GM12878 (cell line): ENCODE data around the gene SMAD2. TPM values are rescaled to one million over a fixed set of nuclear protein-coding genes. Genes with fewer than 3 reads are reported as not detected.

ENCODE experiments used
- ATAC-seq: fragments of 200-7000 bp; cut with Tn5 transposase; 3 replicates; pipeline ENCODE4 v1.9.1; 2020; ENCODE audit warnings: mild to moderate bottlenecking, moderate library complexity
- BruUV-seq: library from RNA; stranded (reverse); fragments of 400-500 nt; replicated peaks from 2 replicates; lab custom pipeline; 2021; lab: Mats Ljungman, UMichigan
- CTCF ChIA-PET: fragments of 300-600 bp; sonication (Branson Sonifier 250); formaldehyde crosslinking; extraction: SDS; loops from one replicate; lab custom pipeline; 2021; ENCODE audit warnings: inconsistent platforms; lab: Yijun Ruan, JAX
- POLR2A ChIA-PET: fragments of 350-600 bp; formaldehyde crosslinking; extraction: SDS; loops from one replicate; lab custom pipeline; 2021; ENCODE audit warnings: inconsistent platforms; lab: Charles Lee
- RAD21 ChIA-PET: fragments of 300-600 bp; sonication (Branson Sonifier 250); formaldehyde crosslinking; loops from one replicate; lab custom pipeline; 2023; ENCODE audit warnings: antibody characterized with exemption; ENCODE audit not compliant: unreplicated experiment; lab: Charles Lee
- SMC1A ChIA-PET: fragments of 300-600 bp; sonication (Branson Sonifier 250); formaldehyde crosslinking; loops from one replicate; lab custom pipeline; 2023; ENCODE audit not compliant: unreplicated experiment, uncharacterized antibody; lab: Charles Lee
- DNase-seq: peaks from one replicate; pipeline ENCODE4 v3.0.0-alpha.2; 2011; ENCODE audit warnings: low read depth, low spot score
- FAIRE-seq: peaks from 3 replicates; lab custom pipeline; 2011; peaks lifted over from hg19 to GRCh38; lab: Jason Lieb, UNC
- H2AFZ ChIP-seq: 2 replicates; pipeline ENCODE4 v1.6.0; 2011; ENCODE audit warnings: low read depth, low read length, control low read depth; ENCODE audit not compliant: control insufficient read depth
- H3K27ac ChIP-seq: 2 replicates; pipeline ENCODE4 v1.5.1; 2011; ENCODE audit warnings: control low read depth; ENCODE audit not compliant: control insufficient read depth, insufficient read depth
- H3K27me3 ChIP-seq, 2 experiments: replicated peaks in 1 of 2; 2 replicates each; pipeline versions ENCODE4 v1.6.0 to v1.6.1; 2011; ENCODE audit warnings: low read length in 1 of 2; ENCODE audit not compliant: control insufficient read depth in 2 of 2, insufficient read depth in 2 of 2
- H3K36me3 ChIP-seq, 2 experiments: 2 replicates each; pipeline ENCODE4 v1.5.1; 2011; ENCODE audit warnings: low read length in 1 of 2; ENCODE audit not compliant: control insufficient read depth in 2 of 2, insufficient read depth in 2 of 2
- H3K4me1 ChIP-seq: 2 replicates; pipeline ENCODE4 v1.6.1; 2011; ENCODE audit warnings: mild to moderate bottlenecking, low read length, moderate library complexity, mixed read lengths; ENCODE audit not compliant: control insufficient read depth, insufficient read depth
- H3K4me2 ChIP-seq: 2 replicates; pipeline ENCODE4 v1.6.0; 2011; ENCODE audit warnings: control low read depth; ENCODE audit not compliant: control insufficient read depth, insufficient read depth
- H3K4me3 ChIP-seq: fragments of 200-600 bp; sonication (generic); 2 replicates; pipeline ENCODE4 v1.5.1; 2016
- H3K79me2 ChIP-seq: 2 replicates; pipeline ENCODE4 v1.6.0; 2011; ENCODE audit warnings: low read length; ENCODE audit not compliant: control insufficient read depth, insufficient read depth
- H3K9ac ChIP-seq: 2 replicates; pipeline ENCODE4 v1.8.0; 2011; ENCODE audit warnings: low read length, control low read depth, mixed read lengths; ENCODE audit not compliant: control insufficient read depth, insufficient read depth
- H3K9me3 ChIP-seq: replicated peaks from 3 replicates; pipeline ENCODE4 v1.5.1; 2011; ENCODE audit warnings: mild to moderate bottlenecking, low read length; ENCODE audit not compliant: control insufficient read depth, insufficient read depth
- H4K20me1 ChIP-seq: 2 replicates; pipeline ENCODE4 v1.6.0; 2011; ENCODE audit not compliant: control insufficient read depth, insufficient read depth
- CHD2 ChIP-seq: IDR thresholded peaks from 2 replicates; pipeline ENCODE4 v1.6.1; 2011; ENCODE audit warnings: low read depth, low read length, improper control_type of control experiment, borderline replicate concordance
- NFIC ChIP-seq: IDR thresholded peaks from 2 replicates; pipeline ENCODE4 v1.6.1; 2012; ENCODE audit warnings: low read depth, mild to moderate bottlenecking, inconsistent platforms, low read length, moderate library complexity
- RAD21 ChIP-seq: IDR thresholded peaks from 2 replicates; pipeline ENCODE4 v1.6.1; 2011; ENCODE audit warnings: mild to moderate bottlenecking, low read depth, low read length, moderate library complexity; ENCODE audit not compliant: insufficient read depth
- SMAD1 ChIP-seq: fragments of 450-650 bp; IDR thresholded peaks from 2 replicates; pipeline ENCODE4 v1.6.1; 2018; ENCODE audit warnings: mild to moderate bottlenecking, low read depth; ENCODE audit not compliant: partially characterized antibody
- SUZ12 ChIP-seq: fragments of 200-600 bp; sonication (generic); IDR thresholded peaks from one replicate; pipeline ENCODE4 v1.6.1; 2018; ENCODE audit warnings: antibody characterized with exemption, mild to moderate bottlenecking; ENCODE audit not compliant: unreplicated experiment
- WGBS: methylation state at CpG from one replicate; pipeline ENCODE4 v1.1.6; 2016; ENCODE audit warnings: low lambda C conversion rate; ENCODE audit not compliant: insufficient replicate concordance, insufficient coverage; ENCODE audit errors: missing lambda C conversion rate; 5-methylcytosine and 5-hydroxymethylcytosine counted together
- in situ Hi-C: fragments of 300-500 bp; cut with MboI; formaldehyde crosslinking; loops from 9 replicates; pipeline ENCODE4 v1.14.3; 2018; ENCODE audit warnings: mixed read lengths
- intact Hi-C: fragments of 100-400 bp; cut with micrococcal nuclease; formaldehyde crosslinking; loops from one replicate; pipeline ENCODE4 v1.14.2; 2022; ENCODE audit not compliant: unreplicated experiment
- polyA plus RNA-seq, 11 experiments: library from polyadenylated mRNA; depleted of rRNA in 4 of 11; unstranded in 6 of 11; stranded (reverse) in 5 of 11; fragments of >200 nt; fragmentation: Nextera tagmentation in 4 of 11; fragmentation: Illumina TruSeq in 1 of 11; extraction: Ambion mirVana in 4 of 11; extraction: Trizol in 1 of 11; gene quantifications; 1 replicate in 1 of 11; 2 replicates in 10 of 11; pipeline versions ENCODE4 v1.2.1 to v1.2.3, GENCODE V29; 2011 to 2016; ENCODE audit warnings: inconsistent platforms in 2 of 11, missing spikeins in 2 of 11, low read depth in 1 of 11
- total RNA-seq, 4 experiments: library from RNA; depleted of rRNA in 3 of 4; stranded (reverse); fragments of >200 nt in 3 of 4; fragmentation: Illumina TruSeq in 1 of 4; extraction: Trizol in 1 of 4; gene quantifications; 2 replicates each; pipeline versions ENCODE4 v1.2.1 to v1.2.3, GENCODE V29; 2013 to 2021
- TF ChIP-seq, protein P1 (sequence below): fragments of 450-650 bp; formaldehyde crosslinking; IDR thresholded peaks from 2 replicates; pipeline ENCODE4 v1.5.0; 2022; ENCODE audit warnings: mild to moderate bottlenecking, missing genetic modification characterization
- TF ChIP-seq, protein P2 (sequence below): fragments of 450-650 bp; IDR thresholded peaks from 2 replicates; pipeline ENCODE4 v1.6.1; 2014; ENCODE audit warnings: mild to moderate bottlenecking
- TF ChIP-seq, protein P3 (sequence below), 3 experiments: IDR thresholded peaks in 2 of 3; conservative IDR thresholded peaks in 1 of 3; 2 replicates each; pipeline ENCODE4 v1.5.1; 2011; ENCODE audit warnings: low read depth in 3 of 3, low read length in 3 of 3, mild to moderate bottlenecking in 3 of 3, control low read depth in 2 of 3, moderate library complexity in 2 of 3, inconsistent platforms in 1 of 3, mixed read lengths in 1 of 3; ENCODE audit not compliant: control insufficient read depth in 2 of 3, insufficient read depth in 1 of 3; ENCODE audit errors: extremely low read depth in 1 of 3
- TF ChIP-seq, protein P4 (sequence below): IDR thresholded peaks from 2 replicates; pipeline ENCODE4 v1.6.1; 2011; ENCODE audit warnings: low read depth, low read length, improper control_type of control experiment, borderline replicate concordance

SMAD2 gene
- total and polyA plus RNA-seq, 10 of the 15 experiments (the other 5 are each of a cell fraction or from before 2014, with no cell fraction given) = 28.8 to 111 (median 65.8) TPM

DNA sequence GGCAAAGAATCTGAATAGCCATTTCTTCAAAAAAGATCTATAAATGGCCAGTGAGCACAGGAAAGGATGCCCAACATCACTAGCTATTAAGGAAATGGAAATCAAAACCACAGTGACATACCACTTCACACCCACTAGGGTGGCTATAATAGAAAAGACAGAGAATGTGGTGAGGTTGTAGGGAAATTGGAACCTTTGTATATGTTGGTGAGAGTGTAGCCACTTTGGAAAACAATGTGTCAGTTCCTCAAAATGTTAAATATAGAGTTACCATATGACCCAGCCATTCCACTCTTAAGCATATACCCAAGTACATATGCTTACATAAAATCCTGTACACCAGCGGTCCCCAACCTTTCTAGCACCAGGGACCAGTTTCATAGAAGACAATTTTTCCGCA is 152.8 kb downstream of the SMAD2 start (continued):
- TF ChIP-seq, protein P1, sequence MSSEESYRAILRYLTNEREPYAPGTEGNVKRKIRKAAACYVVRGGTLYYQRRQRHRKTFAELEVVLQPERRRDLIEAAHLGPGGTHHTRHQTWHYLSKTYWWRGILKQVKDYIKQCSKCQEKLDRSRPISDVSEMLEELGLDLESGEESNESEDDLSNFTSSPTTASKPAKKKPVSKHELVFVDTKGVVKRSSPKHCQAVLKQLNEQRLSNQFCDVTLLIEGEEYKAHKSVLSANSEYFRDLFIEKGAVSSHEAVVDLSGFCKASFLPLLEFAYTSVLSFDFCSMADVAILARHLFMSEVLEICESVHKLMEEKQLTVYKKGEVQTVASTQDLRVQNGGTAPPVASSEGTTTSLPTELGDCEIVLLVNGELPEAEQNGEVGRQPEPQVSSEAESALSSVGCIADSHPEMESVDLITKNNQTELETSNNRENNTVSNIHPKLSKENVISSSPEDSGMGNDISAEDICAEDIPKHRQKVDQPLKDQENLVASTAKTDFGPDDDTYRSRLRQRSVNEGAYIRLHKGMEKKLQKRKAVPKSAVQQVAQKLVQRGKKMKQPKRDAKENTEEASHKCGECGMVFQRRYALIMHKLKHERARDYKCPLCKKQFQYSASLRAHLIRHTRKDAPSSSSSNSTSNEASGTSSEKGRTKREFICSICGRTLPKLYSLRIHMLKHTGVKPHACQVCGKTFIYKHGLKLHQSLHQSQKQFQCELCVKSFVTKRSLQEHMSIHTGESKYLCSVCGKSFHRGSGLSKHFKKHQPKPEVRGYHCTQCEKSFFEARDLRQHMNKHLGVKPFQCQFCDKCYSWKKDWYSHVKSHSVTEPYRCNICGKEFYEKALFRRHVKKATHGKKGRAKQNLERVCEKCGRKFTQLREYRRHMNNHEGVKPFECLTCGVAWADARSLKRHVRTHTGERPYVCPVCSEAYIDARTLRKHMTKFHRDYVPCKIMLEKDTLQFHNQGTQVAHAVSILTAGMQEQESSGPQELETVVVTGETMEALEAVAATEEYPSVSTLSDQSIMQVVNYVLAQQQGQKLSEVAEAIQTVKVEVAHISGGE (CRISPR knock-in tag) = no peak
- no peak for TF ChIP-seq NFIC
- TF ChIP-seq CHD2 = no peak

DNA sequence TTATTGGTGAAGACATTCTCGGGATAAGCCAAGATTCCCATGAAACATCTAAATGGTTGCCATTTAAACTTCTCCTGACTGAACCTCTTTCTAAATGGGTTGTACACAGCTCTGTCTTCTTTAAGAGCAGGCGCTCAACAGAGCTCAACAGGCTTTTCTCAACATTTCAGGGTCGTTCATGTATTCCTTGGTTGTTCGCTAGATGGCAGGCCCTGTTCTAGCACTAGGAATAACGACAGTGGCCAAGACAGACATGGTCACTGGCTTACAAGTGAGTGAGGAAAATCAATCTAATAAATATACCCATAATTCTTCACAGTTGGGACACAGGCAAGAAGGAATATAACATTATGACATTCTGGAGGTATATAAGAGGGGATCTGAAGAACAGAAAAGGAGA is 154.5 kb downstream of the SMAD2 start:
- no peak overlapping the region for H3K4me2 ChIP-seq
- BruUV-seq = no TSS peak
- ChIA-PET CTCF (interaction anchor here (0.6 to 1.6 kb wide), 11 partner anchors 21 to 1581 kb away, joined by 3 to 5 read pairs (median 3); no protein-coding TSS in a partner anchor), POLR2A (no interaction called here), SMC1A (interaction anchor here (1.2 to 2.3 kb wide), 3 partner anchors 164 to 708 kb away, joined by 3 to 6 read pairs (median 5); no protein-coding TSS in a partner anchor), RAD21 (no interaction called here)
- H3K36me3 ChIP-seq = no peaks in the 10 kb centered on the region
- no peak overlapping the region for H3K9ac ChIP-seq
- no peaks in the 10 kb centered on the region for H3K4me1 ChIP-seq
- no peaks in the 10 kb centered on the region for H3K79me2 ChIP-seq
- TF ChIP-seq SUZ12 (no peak), SMAD1 (no peak), RAD21 (peak; percentile 27; the same call in 1 of the 2 replicates)
- TF ChIP-seq, protein P2, sequence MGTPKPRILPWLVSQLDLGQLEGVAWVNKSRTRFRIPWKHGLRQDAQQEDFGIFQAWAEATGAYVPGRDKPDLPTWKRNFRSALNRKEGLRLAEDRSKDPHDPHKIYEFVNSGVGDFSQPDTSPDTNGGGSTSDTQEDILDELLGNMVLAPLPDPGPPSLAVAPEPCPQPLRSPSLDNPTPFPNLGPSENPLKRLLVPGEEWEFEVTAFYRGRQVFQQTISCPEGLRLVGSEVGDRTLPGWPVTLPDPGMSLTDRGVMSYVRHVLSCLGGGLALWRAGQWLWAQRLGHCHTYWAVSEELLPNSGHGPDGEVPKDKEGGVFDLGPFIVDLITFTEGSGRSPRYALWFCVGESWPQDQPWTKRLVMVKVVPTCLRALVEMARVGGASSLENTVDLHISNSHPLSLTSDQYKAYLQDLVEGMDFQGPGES = no peak
- TF ChIP-seq, protein P3, sequence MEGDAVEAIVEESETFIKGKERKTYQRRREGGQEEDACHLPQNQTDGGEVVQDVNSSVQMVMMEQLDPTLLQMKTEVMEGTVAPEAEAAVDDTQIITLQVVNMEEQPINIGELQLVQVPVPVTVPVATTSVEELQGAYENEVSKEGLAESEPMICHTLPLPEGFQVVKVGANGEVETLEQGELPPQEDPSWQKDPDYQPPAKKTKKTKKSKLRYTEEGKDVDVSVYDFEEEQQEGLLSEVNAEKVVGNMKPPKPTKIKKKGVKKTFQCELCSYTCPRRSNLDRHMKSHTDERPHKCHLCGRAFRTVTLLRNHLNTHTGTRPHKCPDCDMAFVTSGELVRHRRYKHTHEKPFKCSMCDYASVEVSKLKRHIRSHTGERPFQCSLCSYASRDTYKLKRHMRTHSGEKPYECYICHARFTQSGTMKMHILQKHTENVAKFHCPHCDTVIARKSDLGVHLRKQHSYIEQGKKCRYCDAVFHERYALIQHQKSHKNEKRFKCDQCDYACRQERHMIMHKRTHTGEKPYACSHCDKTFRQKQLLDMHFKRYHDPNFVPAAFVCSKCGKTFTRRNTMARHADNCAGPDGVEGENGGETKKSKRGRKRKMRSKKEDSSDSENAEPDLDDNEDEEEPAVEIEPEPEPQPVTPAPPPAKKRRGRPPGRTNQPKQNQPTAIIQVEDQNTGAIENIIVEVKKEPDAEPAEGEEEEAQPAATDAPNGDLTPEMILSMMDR (IDR thresholded peaks at IDR 0.05 in 2 of 3, conservative IDR thresholded peaks at IDR 0.05 in 1 of 3; ENCODE audit: control insufficient read depth in 2 of 3, extremely low read depth in 1 of 3, insufficient read depth in 1 of 3, low read depth in 3 of 3, low read length in 3 of 3) = peak in 2 of 3 experiments; percentile 25 to 41; a peak in 3 of 6 replicates
- TF ChIP-seq, protein P4, sequence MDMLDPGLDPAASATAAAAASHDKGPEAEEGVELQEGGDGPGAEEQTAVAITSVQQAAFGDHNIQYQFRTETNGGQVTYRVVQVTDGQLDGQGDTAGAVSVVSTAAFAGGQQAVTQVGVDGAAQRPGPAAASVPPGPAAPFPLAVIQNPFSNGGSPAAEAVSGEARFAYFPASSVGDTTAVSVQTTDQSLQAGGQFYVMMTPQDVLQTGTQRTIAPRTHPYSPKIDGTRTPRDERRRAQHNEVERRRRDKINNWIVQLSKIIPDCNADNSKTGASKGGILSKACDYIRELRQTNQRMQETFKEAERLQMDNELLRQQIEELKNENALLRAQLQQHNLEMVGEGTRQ = no peak
- peak; percentile 48; the same call in 1 of the 3 replicates for ATAC-seq
- H3K4me3 ChIP-seq = no peak overlapping the region
- no peaks in the 10 kb centered on the region for H3K27me3 ChIP-seq
- FAIRE-seq = no peak
- no peaks in the 10 kb centered on the region for H3K9me3 ChIP-seq
- no peak for DNase-seq
- no peak overlapping the region for H3K27ac ChIP-seq
- 23% methylated on average over 5 of the region's 5 CpGs for WGBS
- in situ Hi-C loops = loop anchor here (5.0 to 10.0 kb wide), 2 partner anchors 246 to 669 kb away; no protein-coding TSS in a partner anchor
- intact Hi-C loops = loop anchor here (1.0 kb wide), 1 partner anchor 246 kb away; no protein-coding TSS in a partner anchor
- no peaks in the 10 kb centered on the region for H4K20me1 ChIP-seq
- no peak overlapping the region for H2AFZ ChIP-seq
